Upper lobe of left lung (tissue), 4 donors: ENCODE data around the gene BORCS5.

Experiments
- EP300 ChIP-seq, 4 donors: sonication (generic); formaldehyde crosslinking; IDR thresholded peaks; one replicate each; pipeline ENCODE4 v1.5.1; 2017; ENCODE audit warnings: antibody characterized with exemption in 4 of 4, control low read depth in 2 of 4
- POLR2AphosphoS5 ChIP-seq, 2 donors: sonication (generic); formaldehyde crosslinking; IDR thresholded peaks; one replicate each; pipeline ENCODE4 v1.5.1; 2017; ENCODE audit warnings: antibody characterized with exemption in 2 of 2
- TF ChIP-seq, protein P1 (sequence below), 6 experiments: fragments of 450-650 bp in 4 of 6; fragments of 200-600 bp in 2 of 6; sonication (generic) in 2 of 6; IDR thresholded peaks; one replicate each; pipeline ENCODE4 v1.5.1; 2016 to 2019; ENCODE audit warnings: antibody characterized with exemption in 6 of 6

DNA sequence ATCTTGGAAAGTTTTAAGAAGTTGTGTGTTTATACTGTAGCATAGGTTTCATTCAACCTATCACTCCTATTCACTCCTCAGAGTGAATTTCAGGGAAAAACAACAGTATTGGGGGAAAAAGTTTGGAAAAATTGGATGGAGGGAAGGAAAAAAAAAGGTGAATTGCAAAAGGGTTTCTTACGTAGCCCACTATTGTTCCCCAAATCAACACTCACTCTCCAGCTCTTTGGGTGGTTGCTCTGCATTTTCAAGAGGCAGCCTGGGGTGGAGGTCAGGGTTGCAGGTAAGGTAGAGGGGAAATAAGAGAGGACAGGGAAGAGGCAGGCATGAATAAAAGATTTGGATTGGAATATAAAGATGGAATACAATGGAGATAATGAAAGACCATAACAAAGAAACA, 42.3 kb downstream of the BORCS5 start:
- TF ChIP-seq POLR2AphosphoS5 (IDR thresholded peaks at IDR 0.05), result no peak
- TF ChIP-seq, protein P1, sequence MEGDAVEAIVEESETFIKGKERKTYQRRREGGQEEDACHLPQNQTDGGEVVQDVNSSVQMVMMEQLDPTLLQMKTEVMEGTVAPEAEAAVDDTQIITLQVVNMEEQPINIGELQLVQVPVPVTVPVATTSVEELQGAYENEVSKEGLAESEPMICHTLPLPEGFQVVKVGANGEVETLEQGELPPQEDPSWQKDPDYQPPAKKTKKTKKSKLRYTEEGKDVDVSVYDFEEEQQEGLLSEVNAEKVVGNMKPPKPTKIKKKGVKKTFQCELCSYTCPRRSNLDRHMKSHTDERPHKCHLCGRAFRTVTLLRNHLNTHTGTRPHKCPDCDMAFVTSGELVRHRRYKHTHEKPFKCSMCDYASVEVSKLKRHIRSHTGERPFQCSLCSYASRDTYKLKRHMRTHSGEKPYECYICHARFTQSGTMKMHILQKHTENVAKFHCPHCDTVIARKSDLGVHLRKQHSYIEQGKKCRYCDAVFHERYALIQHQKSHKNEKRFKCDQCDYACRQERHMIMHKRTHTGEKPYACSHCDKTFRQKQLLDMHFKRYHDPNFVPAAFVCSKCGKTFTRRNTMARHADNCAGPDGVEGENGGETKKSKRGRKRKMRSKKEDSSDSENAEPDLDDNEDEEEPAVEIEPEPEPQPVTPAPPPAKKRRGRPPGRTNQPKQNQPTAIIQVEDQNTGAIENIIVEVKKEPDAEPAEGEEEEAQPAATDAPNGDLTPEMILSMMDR (IDR thresholded peaks at IDR 0.05), result no peak
- no peak for TF ChIP-seq EP300 (IDR thresholded peaks at IDR 0.05)
